Activated gamma-delta T cell (primary cell): Measurements from ENCODE around the gene STX10.
A peak's percentile ranks its signal among the peaks of the same experiment; 100 is the strongest.

ENCODE experiments used
- DNase-seq: peaks from one replicate; lab custom pipeline; 2025; lab: John Stamatoyannopoulos, UW

Gene STX10

GRCh38 chr19:13119627-13120026 is 30.5 kb downstream of the STX10 start:
- no peak for DNase-seq

DNA sequence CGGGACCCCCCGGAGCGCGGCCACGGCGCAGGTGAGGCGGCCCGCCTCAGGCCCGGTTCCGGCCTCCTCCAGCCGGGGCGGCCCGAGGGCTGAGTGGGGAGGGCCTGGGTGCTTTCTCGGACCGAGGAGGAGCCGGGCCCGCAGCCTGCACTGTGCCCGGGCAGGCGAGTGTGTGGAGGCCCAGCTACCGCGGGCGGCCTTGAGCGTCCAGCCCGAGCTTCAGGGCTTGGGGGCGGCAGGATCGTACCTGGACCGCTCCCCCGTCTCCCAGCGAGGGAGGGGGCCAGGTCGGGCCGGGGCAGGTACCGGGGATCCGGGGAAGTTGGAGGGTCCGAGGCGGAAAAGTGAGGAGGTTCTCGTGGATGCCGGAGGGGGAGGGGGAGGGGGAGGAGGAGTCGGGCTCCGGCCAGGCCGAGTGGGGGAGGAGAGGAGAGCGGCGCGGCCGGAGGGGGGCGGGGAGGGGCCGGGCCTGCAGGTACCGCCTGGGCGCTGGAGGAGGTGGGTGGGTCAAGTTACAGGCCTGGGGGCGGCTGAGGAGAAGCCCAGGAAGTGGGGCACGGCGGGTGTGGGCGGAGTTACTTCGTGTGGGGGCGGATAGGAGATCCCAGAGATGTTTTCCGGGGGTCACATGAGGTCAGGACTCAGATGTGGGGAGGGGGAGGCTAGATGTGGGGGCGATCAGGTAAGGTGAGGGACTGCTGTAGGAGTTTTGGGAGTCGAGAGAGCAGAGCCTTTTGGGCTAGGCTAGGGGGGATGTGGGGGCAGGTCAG is 31.6 kb downstream of the STX10 start:
- DNase-seq: no peak

- DNase-seq: peak; percentile 85
Observed at GRCh38 chr19:13117772-13118423, 32.3 kb downstream of the STX10 start, which contains the start of gene NACC1. Gene NACC1, plus strand, starts transcription at chr19:13118264. Its CDS starts 16,944 bp downstream, at chr19:13135208.

DNA sequence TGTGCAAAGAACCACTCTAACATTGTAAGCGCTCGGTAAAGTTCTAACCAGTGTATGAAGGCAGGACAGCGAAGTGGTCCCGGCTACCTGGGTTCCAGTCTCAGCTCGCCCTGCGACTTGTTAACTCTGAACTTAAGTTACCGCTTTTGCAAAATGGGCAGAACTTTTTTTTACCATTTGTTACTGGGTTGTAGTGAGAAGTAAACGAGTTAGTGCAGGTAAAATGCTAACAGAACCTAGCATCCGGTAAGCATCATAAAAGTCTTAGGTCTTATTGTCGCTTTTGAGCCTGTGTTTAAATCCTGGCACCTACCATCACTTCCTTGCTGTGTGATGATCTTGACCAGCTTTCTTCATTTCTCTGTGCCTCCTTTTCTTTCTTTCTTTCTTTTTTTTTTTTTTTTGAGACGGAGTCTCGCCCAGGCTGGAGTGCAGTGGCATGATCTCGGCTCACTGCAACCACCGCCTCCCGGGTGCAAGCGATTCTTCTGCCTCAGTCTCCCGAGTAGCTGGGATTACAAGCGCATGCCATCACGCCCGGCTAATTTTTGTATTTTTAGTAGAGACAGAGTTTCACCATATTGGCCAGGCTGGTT is 32.9 kb downstream of the STX10 start:
- DNase-seq: no peak

DNA sequence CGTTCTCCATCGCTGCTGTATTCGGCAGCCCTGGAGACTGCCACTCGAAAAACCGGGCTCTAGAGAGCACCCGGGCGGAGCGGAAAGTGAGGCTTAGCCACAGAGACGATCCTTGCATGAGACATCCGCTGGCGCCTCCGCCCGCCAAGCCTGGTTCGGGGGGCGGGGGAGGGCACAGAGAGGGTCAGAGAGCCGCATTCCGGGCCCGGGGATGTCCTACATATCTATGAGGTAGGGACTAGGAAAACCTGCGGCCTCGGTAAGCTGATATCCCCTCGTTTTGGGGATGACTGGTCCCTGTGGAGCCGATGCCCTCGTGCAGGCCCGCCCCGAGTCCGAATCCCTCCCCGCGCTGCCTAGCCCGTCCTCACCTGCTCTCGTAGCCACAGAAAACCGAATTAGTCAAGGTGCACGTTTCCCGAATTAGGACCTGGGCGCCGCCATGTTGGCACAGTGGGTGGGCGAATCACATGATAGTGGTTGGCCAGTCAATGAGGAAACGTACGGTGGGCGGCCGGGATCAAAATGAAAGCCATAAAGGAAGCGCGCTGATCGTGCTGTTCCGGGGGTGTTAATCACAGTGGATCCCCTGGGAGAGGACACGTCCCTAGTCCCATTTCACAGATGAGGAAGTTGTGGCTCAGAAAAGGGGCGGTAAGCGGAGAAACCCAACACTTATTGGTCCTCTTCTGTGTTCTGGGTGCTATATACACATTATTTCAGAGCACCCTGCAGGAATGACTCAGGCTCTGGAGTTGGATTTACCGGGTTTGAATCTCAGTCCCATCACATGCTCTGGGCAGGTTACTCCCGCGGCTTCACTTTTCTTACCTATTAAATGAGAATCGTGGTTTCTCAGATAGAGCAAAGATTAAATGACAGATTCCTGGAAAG is 33.6 kb downstream of the STX10 start, which contains the start of gene TRMT1:
Gene TRMT1, minus strand, starts transcription at position 459 of the 894 bp plus-strand sequence. Its CDS starts 341 bp downstream, at position 118.
- DNase-seq: no peak

GRCh38 chr19:13115936-13116281 is 34.3 kb downstream of the STX10 start:
- no peak for DNase-seq

GRCh38 chr19:13112555-13112954 is 37.6 kb downstream of the STX10 start:
- no peak for DNase-seq

DNA sequence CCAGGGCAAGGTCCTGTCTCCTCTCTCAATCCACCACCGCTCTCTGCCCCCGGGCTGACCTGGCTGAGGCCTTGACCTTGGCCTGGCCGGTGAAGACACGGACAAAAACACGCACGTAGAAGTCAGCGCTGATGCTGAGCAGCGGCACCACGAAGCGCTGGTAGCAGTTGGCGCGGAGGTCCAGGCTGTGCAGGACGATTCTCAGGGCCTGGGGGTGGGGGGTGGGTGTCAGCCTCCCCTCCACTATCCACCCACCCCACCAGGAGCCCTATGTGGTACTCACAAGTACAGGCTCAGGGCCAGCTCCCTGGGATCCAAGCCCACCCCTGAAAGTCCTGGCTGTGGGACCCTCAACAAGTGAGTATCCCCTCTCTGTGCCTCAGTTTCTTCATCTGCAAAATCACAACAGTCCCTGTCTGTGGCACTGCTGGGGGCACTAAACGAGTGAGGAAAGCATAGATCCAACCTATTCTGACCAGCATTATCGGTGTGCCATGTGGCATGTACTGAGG is 40.0 kb downstream of the STX10 start:
- DNase-seq: no peak

GRCh38 chr19:13109361-13110098 is 40.6 kb downstream of the STX10 start:
- no peak for DNase-seq

DNA sequence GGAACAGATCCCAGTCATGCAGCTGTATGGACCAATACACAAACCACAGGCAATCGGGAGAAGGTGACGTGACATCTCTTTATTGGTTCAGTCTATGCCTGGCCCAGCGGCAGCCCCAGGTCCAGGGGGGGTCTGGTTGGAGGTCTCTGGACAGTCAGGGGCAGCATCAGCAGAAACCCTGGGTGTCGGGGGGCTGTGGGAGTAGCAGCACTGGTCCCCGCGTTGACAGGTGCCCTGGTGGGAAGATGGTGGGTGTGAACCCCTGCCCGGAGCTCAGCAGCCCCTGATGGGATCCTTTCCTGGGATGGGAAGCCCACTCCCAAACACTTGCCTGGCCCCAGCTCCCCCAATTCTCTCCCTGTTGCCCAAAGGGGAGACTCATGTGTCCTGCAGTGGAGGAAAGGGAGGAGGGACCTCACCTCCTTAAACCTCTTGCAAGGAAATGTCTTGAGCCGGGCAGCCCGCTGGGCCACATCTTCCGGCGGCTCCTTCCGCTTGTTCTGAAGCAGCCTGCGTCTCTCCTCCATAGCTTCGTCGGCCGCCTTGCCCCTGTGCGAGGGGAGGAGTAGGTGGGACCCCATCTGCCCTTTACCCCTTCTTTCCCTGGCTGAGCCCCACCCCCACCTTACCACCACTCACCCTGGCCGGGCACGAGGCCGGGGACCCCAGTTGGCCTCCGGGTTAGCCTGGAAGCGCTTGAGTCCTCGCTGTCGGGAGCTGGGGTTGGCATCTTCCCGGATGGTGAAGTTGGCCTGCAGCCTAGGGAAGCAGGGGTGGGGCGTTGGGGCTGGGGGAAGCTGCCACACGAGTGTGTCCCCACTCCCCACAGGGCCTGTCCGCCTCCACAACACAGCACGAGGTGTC is 45.1 kb downstream of the STX10 start:
- DNase-seq: no peak

- peak; percentile 46 for DNase-seq
Observed at GRCh38 chr19:13104360-13104847, 45.8 kb downstream of the STX10 start.

DNA sequence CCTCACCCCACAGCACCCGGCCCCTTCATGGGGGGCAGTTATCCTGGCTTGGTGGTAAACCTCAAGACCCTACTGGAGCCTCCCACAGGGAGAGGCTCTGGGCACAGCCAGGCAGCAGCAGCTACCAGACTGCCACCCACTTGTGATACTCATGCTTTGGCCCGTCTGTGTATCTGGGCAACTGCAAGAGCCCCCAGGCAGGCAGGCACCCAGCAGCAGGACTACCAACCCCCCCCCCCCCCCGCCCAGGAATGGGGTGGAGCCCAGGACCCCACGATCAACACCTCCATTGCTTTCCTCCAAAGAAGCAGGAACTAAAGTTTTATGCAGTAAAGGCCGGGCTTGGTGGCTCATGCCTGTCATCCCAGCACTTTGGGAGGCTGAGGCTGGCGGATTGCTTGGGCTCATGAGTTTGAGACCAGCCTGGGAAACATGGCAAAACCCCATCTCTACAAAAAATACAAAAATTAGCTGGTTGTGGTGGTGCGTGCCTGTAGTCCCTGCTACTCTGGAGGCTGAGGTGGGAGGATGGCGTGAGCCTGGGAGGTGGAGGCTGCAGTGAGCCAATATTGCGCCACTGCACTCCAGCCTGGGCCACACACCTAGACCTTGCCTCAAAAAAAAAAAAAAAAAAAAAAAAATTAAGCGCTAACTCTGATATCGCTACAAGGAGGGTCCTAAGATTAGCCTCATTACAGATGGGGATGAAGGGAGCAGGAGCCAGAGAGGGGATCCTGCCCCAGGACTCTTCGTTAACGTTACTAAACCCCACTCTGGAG is 46.4 kb downstream of the STX10 start:
- no peak for DNase-seq

- no peak for DNase-seq
Observed at GRCh38 chr19:13102666-13103580, 47.3 kb downstream of the STX10 start, which contains the start of gene LYL1. Gene LYL1, minus strand, starts transcription at chr19:13102858. Its CDS starts 1,687 bp downstream, at chr19:13101171.

DNA sequence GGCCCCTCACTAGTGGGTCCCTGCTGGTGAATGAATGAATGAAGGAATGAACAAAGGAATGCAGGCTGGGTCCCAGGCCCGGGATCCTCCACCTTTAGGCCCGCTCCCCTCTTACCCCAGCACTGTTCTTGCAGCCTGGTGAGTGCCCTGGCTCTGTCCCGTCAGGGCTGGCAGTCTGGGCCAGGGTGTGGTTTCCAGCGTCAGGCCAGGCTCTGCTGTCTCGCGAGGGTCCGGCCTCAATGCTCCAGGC is 47.8 kb downstream of the STX10 start:
- no peak for DNase-seq

- DNase-seq: no peak
Observed at GRCh38 chr19:13101590-13102415, 48.4 kb downstream of the STX10 start.

DNA sequence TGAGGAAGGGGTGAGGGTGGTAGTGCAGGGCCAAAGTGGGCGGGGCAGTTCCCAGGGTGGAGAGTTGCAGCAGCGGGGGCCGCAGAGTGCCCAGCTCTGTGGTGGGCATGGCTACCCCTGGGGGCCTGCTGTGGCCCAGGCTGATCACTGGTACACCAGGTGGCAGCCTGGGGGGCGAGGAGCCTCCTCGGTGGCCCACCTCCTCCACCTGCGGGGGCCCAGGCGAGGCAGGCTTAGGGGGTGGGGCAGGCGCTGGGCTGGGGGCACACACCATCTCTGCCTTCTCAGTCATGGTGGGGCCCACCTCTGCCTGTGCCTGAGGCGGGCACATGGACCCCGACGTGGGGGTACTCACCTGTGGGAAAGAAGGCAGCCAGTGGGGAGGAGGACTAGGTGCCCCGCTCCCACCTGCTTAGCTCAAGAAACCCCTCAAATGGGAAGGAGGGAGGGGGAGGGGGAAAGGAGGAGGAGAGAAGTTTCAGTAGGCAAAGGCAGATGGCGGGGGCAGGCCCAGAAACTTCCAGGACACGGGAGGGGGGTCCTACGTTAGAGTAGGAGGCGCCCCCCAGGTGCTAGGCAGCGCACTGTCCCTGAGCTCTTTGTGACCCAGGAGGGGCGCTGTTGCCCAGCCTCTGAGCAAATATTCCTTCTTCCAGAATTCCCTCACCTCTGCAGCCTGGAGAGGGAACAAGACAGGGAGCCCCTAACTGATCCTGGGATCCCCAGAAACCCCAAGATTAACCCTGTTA is 49.2 kb downstream of the STX10 start:
- no peak for DNase-seq
